ENCODE measurements around the gene DEUP1. TPM values are rescaled to one million over a fixed set of nuclear protein-coding genes. Genes with fewer than 3 reads are reported as not detected.
A peak's percentile ranks its signal among the peaks of the same experiment; 100 is the strongest.

The DEUP1 gene
- total and polyA plus RNA-seq, 2 experiments from 2014 or later, result not detected

- no peaks in the 10 kb centered on the region for H3K27me3 ChIP-seq (replicated peaks; ENCODE audit: insufficient read depth)
- no peaks in the 10 kb centered on the region for H3F3A ChIP-seq (ENCODE audit: insufficient read depth)
- TF ChIP-seq EZH2 (IDR thresholded peaks at IDR 0.05; ENCODE audit: insufficient read depth, poor library complexity, severe bottlenecking) (no peak), EZH2phosphoT487 (IDR thresholded peaks at IDR 0.05; ENCODE audit: insufficient read depth, low read depth) (no peak)
- H3K36me3 ChIP-seq (ENCODE audit: low read depth), result no peaks in the 10 kb centered on the region
- H4K20me1 ChIP-seq (ENCODE audit: insufficient read depth), result no peaks in the 10 kb centered on the region
- no peak for DNase-seq
- no peaks in the 10 kb centered on the region for H3K4me1 ChIP-seq (ENCODE audit: insufficient read depth)
- H3K27ac ChIP-seq, result no peak overlapping the region
- in situ Hi-C loops (cut with MboI), result no loop called here
- H3K9me2 ChIP-seq (ENCODE audit: insufficient read depth), result no peaks in the 10 kb centered on the region
- H3K79me2 ChIP-seq (ENCODE audit: insufficient read depth), result no peaks in the 10 kb centered on the region
- no peak overlapping the region for H3K9ac ChIP-seq
- H2AFZ ChIP-seq, result no peak overlapping the region
- H3K4me2 ChIP-seq (ENCODE audit: unreplicated experiment), result no peak overlapping the region
- 3 to 6% methylated on average over 4 of the region's 4 CpGs for WGBS, 2 experiments (ENCODE audit: low coverage in 1 of 2, low lambda C conversion rate in 2 of 2, missing lambda C conversion rate in 2 of 2)
- no peak overlapping the region for H3K4me3 ChIP-seq
- H3K9me3 ChIP-seq (ENCODE audit: low read depth), result no peaks in the 10 kb centered on the region
These were observed 62.8 kb downstream of the DEUP1 start for GRCh38 chr11:93393386-93393785.

- Histone ChIP-seq H3K9me3 (ENCODE audit: low read depth) (no peaks in the 10 kb centered on the region), H3K27me3 (replicated peaks; ENCODE audit: insufficient read depth) (no peaks in the 10 kb centered on the region), H3K9ac (no peak overlapping the region), H3K4me2 (ENCODE audit: unreplicated experiment) (no peak overlapping the region), H3K9me2 (ENCODE audit: insufficient read depth) (no peaks in the 10 kb centered on the region), H3K79me2 (ENCODE audit: insufficient read depth) (no peaks in the 10 kb centered on the region), H4K20me1 (ENCODE audit: insufficient read depth) (no peaks in the 10 kb centered on the region), H3F3A (ENCODE audit: insufficient read depth) (no peaks in the 10 kb centered on the region), H3K27ac (no peak overlapping the region), H3K4me1 (ENCODE audit: insufficient read depth) (no peaks in the 10 kb centered on the region), H3K4me3 (no peak overlapping the region), H2AFZ (no peak overlapping the region), H3K36me3 (ENCODE audit: low read depth) (no peaks in the 10 kb centered on the region)
- no peak for TF ChIP-seq EZH2phosphoT487 (IDR thresholded peaks at IDR 0.05; ENCODE audit: insufficient read depth, low read depth)
- TF ChIP-seq EZH2 (IDR thresholded peaks at IDR 0.05; ENCODE audit: insufficient read depth, poor library complexity, severe bottlenecking), result no peak
- in situ Hi-C loops (cut with MboI), result no loop called here
- no peak for DNase-seq
These were observed 63.9 kb downstream of the DEUP1 start for GRCh38 chr11:93394488-93394887.

GRCh38 chr11:93396316-93396715 lies 65.8 kb downstream of the DEUP1 start:
- H4K20me1 ChIP-seq (ENCODE audit: insufficient read depth), result no peaks in the 10 kb centered on the region
- peak; percentile 12 for DNase-seq

GRCh38 chr11:93403930-93404329 lies 73.4 kb downstream of the DEUP1 start:
- TF ChIP-seq EZH2 (IDR thresholded peaks at IDR 0.05; ENCODE audit: insufficient read depth, poor library complexity, severe bottlenecking), result no peak
- no peak for TF ChIP-seq EZH2phosphoT487 (IDR thresholded peaks at IDR 0.05; ENCODE audit: insufficient read depth, low read depth)
- WGBS, 2 experiments (ENCODE audit: low coverage in 1 of 2, low lambda C conversion rate in 2 of 2, missing lambda C conversion rate in 2 of 2), result 48 to 55% methylated on average over 3 of the region's 3 CpGs

More at GRCh38 chr11:93396316-93396715, 65.8 kb downstream of the DEUP1 start:
- WGBS, 2 experiments (ENCODE audit: low coverage in 1 of 2, low lambda C conversion rate in 2 of 2, missing lambda C conversion rate in 2 of 2), result 7 to 9% methylated on average over 3 of the region's 3 CpGs
- TF ChIP-seq EZH2phosphoT487 (IDR thresholded peaks at IDR 0.05; ENCODE audit: insufficient read depth, low read depth) (no peak), EZH2 (IDR thresholded peaks at IDR 0.05; ENCODE audit: insufficient read depth, poor library complexity, severe bottlenecking) (no peak)
- in situ Hi-C loops (cut with MboI), result no loop called here
- no peaks in the 10 kb centered on the region for H3K36me3 ChIP-seq (ENCODE audit: low read depth)
- no peak overlapping the region for H3K4me2 ChIP-seq (ENCODE audit: unreplicated experiment)
- H3K79me2 ChIP-seq (ENCODE audit: insufficient read depth), result no peaks in the 10 kb centered on the region
- no peak overlapping the region for H3K9ac ChIP-seq
- H3K4me1 ChIP-seq (ENCODE audit: insufficient read depth), result no peaks in the 10 kb centered on the region
- H3K27me3 ChIP-seq (replicated peaks; ENCODE audit: insufficient read depth), result no peaks in the 10 kb centered on the region
- no peaks in the 10 kb centered on the region for H3F3A ChIP-seq (ENCODE audit: insufficient read depth)
- H2AFZ ChIP-seq, result no peak overlapping the region
- H3K4me3 ChIP-seq, result no peak overlapping the region
- no peak overlapping the region for H3K27ac ChIP-seq
- H3K9me3 ChIP-seq (ENCODE audit: low read depth), result no peaks in the 10 kb centered on the region
- H3K9me2 ChIP-seq (ENCODE audit: insufficient read depth), result no peaks in the 10 kb centered on the region

GRCh38 chr11:93407777-93408401 lies 77.3 kb downstream of the DEUP1 start:
- Histone ChIP-seq H2AFZ (no peak overlapping the region), H4K20me1 (ENCODE audit: insufficient read depth) (no peaks in the 10 kb centered on the region), H3K4me3 (no peak overlapping the region), H3K79me2 (ENCODE audit: insufficient read depth) (no peaks in the 10 kb centered on the region), H3K27me3 (replicated peaks; ENCODE audit: insufficient read depth) (no peaks in the 10 kb centered on the region), H3F3A (ENCODE audit: insufficient read depth) (no peaks in the 10 kb centered on the region), H3K9me2 (ENCODE audit: insufficient read depth) (no peaks in the 10 kb centered on the region), H3K4me1 (ENCODE audit: insufficient read depth) (no peaks in the 10 kb centered on the region), H3K9ac (no peak overlapping the region), H3K27ac (no peak overlapping the region), H3K4me2 (ENCODE audit: unreplicated experiment) (no peak overlapping the region), H3K36me3 (ENCODE audit: low read depth) (no peaks in the 10 kb centered on the region), H3K9me3 (ENCODE audit: low read depth) (no peaks in the 10 kb centered on the region)
- WGBS, 2 experiments (ENCODE audit: low coverage in 1 of 2, low lambda C conversion rate in 2 of 2, missing lambda C conversion rate in 2 of 2), result 19 to 25% methylated on average over 2 of the region's 2 CpGs
- no peak for DNase-seq
- TF ChIP-seq EZH2 (IDR thresholded peaks at IDR 0.05; ENCODE audit: insufficient read depth, poor library complexity, severe bottlenecking), result no peak
- no peak for TF ChIP-seq EZH2phosphoT487 (IDR thresholded peaks at IDR 0.05; ENCODE audit: insufficient read depth, low read depth)
- in situ Hi-C loops (cut with MboI), result no loop called here

More at GRCh38 chr11:93403930-93404329, 73.4 kb downstream of the DEUP1 start:
- Histone ChIP-seq H3K36me3 (ENCODE audit: low read depth) (no peaks in the 10 kb centered on the region), H3K4me2 (ENCODE audit: unreplicated experiment) (no peak overlapping the region), H3K4me3 (no peak overlapping the region), H3K79me2 (ENCODE audit: insufficient read depth) (no peaks in the 10 kb centered on the region), H3F3A (ENCODE audit: insufficient read depth) (no peaks in the 10 kb centered on the region), H3K27ac (no peak overlapping the region), H3K27me3 (replicated peaks; ENCODE audit: insufficient read depth) (no peaks in the 10 kb centered on the region), H3K9me2 (ENCODE audit: insufficient read depth) (no peaks in the 10 kb centered on the region), H2AFZ (no peak overlapping the region), H3K9ac (no peak overlapping the region), H3K4me1 (ENCODE audit: insufficient read depth) (no peaks in the 10 kb centered on the region), H3K9me3 (ENCODE audit: low read depth) (no peaks in the 10 kb centered on the region), H4K20me1 (ENCODE audit: insufficient read depth) (no peaks in the 10 kb centered on the region)
- no peak for DNase-seq
- in situ Hi-C loops (cut with MboI), result no loop called here
